ENCODE measurements around the gene YBX2.
"Not testable (repeated sequence)": the region's sequence is repeated elsewhere in the genome, so short reads cannot be mapped to it uniquely, and the experiment has no call there.

The YBX2 gene

GRCh38 chr17:7294614-7295153 lies at the start of gene YBX2:
Gene YBX2 (minus strand): TSS chr17:7294639. CDS start chr17:7294500, 139 bp downstream.
- DNase-seq = peak in 11 of 56 donors; percentile 6 to 60 (median 31)

GRCh38 chr17:7343250-7343649 lies 48.8 kb upstream of the YBX2 start:
- DNase-seq = no peak

GRCh38 chr17:7341842-7342241 lies 47.4 kb upstream of the YBX2 start:
- DNase-seq = no peak

GRCh38 chr17:7340179-7340578 lies 45.7 kb upstream of the YBX2 start:
- DNase-seq = no peak

GRCh38 chr17:7337600-7337999 lies 43.2 kb upstream of the YBX2 start:
- DNase-seq = not testable (repeated sequence)

- no peak for DNase-seq
Observed at GRCh38 chr17:7336240-7337175, 42.1 kb upstream of the YBX2 start, which contains the start of gene ACAP1. Gene ACAP1 (plus strand): TSS chr17:7336529. CDS start chr17:7336735, 206 bp downstream.

- not testable (repeated sequence) for DNase-seq
Observed at GRCh38 chr17:7335765-7336164, 41.3 kb upstream of the YBX2 start.

- DNase-seq = no peak
Observed at GRCh38 chr17:7334938-7335538, 40.6 kb upstream of the YBX2 start.

- DNase-seq = not testable (repeated sequence)
Observed at GRCh38 chr17:7332600-7333069, 38.2 kb upstream of the YBX2 start.

GRCh38 chr17:7332111-7332510 lies 37.7 kb upstream of the YBX2 start:
- no peak for DNase-seq

GRCh38 chr17:7330638-7331015 lies 36.2 kb upstream of the YBX2 start:
- DNase-seq = no peak

GRCh38 chr17:7329997-7330637 lies 35.7 kb upstream of the YBX2 start:
- DNase-seq = peak in 50 of 56 donors; percentile 30 to 88 (median 74)

- peak; percentile 78 to 100 (median 97) for DNase-seq
Observed at GRCh38 chr17:7329374-7329996, 35.0 kb upstream of the YBX2 start.

GRCh38 chr17:7328840-7329373 lies 34.5 kb upstream of the YBX2 start, which contains the start of gene NEURL4:
Gene NEURL4 (minus strand): TSS chr17:7329335. CDS start chr17:7329312, 23 bp downstream.
- peak in 4 of 56 donors; percentile 51 to 63 (median 56) for DNase-seq

- DNase-seq = no peak
Observed at GRCh38 chr17:7328009-7328408, 33.6 kb upstream of the YBX2 start.

GRCh38 chr17:7327501-7327900 lies 33.1 kb upstream of the YBX2 start:
- DNase-seq = no peak

- no peak for DNase-seq
Observed at GRCh38 chr17:7327056-7327455, 32.6 kb upstream of the YBX2 start.

- no peak for DNase-seq
Observed at GRCh38 chr17:7326186-7326585, 31.7 kb upstream of the YBX2 start.

GRCh38 chr17:7325031-7325528 lies 30.6 kb upstream of the YBX2 start:
- DNase-seq = no peak

GRCh38 chr17:7324438-7324779 lies 30.0 kb upstream of the YBX2 start:
- DNase-seq = no peak

Data from amygdala (tissue), 56 donors.